GM21825 (cell line): Measurements from ENCODE around the gene MRTFB.
"Not testable (repeated sequence)": the region's sequence is repeated elsewhere in the genome, so short reads cannot be mapped to it uniquely, and the experiment has no call there.

Experiments
- ATAC-seq: cut with Tn5 transposase; IDR thresholded peaks from one replicate; pipeline ENCODE4 v1.9.1; 2021; ENCODE audit warnings: mild to moderate bottlenecking, moderate library complexity; ENCODE audit not compliant: unreplicated experiment

Gene MRTFB

DNA sequence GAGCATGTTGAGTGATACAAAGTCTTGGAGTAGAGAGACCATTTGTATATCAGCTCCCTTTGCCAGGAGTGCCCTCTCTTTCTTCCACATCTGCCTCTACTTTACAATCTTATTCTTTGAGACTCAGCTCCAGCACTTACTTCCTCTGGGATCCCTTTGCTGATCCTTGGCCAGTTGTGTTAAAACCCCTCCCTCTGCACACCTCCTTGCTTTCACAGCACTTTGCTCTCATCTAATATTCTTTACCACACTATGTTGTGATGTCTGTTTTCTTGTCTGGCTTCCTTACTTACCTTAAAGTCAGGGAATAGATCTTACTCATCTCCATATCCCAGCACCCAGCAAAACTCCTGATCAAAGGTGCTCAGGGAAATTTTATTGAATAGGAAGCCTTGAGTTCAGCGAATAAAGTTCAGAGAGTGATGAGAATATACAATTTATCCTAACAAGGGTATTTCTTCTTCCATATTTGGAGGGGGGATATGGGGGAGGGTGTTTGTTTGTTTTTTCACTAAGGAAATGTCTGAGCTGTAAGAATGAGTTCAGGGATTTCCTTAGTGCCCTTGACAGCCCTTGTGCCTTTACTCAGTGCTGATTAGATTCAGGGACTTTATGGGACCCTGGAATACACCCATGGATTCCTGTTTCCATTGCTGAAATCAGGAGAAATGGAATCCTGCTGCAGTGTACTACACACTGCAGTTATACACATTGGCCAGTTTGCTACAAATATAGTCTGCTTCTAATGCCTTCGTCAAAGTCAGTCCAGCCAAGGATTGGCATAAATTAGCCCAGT is 32.0 kb downstream of the MRTFB start:
- no peak for ATAC-seq

DNA sequence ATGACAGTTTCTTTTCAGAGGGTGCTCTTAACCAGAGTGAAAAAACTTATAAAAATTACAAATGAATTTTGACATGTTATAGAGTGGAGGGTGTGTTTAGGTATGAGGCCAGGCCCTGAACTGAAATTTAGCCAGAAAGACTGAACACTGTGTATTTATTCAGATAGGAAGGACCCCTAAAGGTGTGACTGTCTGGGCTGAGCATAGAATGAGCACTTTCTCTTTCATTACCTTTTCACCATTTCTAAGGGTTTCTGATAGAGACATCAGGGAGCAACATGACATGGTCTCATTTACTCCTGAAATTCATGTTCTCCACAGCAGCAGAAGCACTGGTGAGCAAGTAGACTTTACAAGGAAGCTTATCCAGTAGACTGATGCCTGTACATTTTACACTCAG is 32.9 kb downstream of the MRTFB start:
- ATAC-seq = no peak

DNA sequence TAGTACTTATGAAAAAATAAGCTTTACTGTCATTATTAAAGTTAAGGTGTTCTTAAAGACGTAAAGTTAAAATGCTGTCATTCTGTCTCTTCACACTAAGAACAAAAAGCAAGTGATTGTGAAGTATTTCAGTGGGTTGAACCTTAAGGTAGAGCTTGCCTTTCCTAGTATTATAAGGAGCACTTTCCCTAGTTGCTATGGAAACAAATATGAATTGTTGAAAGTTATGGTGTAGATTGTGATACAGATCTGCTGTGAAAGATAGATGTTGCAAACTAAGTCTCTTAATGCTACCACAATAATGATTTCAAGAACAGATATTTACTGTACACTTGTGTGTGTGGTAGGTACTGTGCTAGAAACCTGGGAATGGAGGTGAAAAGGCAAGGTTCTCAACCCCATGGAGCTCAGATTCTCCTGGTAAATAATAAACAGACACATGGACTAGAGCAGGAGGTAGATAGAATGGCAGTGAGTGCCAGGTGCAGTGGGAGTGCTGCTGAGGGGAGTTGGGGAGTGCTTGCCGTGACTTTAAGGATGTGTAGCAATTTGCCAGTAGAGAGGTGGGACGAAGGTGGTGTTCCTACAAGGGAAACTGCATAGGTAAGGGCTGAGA is 34.7 kb downstream of the MRTFB start:
- ATAC-seq = no peak

DNA sequence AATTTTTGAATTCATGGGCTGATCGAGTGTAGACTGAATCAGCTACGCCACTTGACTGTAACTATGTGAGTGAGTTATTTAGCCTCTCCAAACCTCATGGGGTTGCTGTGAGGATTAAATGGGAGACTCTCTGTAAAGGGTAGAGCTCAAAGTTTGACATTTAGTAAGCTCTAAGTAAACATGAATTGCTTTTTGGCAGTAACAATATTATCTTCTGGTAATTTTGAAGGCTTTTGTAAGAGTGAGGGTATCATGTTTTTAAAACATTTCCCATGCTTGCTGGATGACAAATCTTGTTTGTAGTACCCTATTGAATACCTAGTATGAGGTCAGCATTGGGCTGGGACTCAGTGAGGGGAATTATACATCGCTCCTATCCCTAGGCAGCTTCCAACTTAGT is 35.3 kb downstream of the MRTFB start:
- ATAC-seq = no peak

DNA sequence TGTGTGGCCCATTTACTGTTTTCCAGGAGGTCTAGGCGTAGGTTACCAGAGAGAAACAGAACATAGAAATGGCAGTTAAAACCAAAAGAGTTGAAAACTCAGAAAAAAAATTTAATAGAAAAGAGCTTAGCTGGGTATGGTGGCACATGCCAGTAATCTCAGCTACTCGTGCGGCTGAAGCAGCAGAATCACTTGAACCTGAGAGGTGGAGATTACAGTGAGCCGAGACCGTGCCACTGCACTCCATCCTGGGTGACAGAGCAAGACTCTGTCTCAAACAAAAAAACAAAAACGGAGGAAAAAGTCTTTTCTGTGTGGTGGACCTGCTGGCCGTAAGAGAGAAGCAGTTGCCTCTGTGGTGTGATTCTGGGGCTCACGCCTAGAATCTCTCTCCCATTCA is 35.8 kb downstream of the MRTFB start:
- no peak for ATAC-seq

DNA sequence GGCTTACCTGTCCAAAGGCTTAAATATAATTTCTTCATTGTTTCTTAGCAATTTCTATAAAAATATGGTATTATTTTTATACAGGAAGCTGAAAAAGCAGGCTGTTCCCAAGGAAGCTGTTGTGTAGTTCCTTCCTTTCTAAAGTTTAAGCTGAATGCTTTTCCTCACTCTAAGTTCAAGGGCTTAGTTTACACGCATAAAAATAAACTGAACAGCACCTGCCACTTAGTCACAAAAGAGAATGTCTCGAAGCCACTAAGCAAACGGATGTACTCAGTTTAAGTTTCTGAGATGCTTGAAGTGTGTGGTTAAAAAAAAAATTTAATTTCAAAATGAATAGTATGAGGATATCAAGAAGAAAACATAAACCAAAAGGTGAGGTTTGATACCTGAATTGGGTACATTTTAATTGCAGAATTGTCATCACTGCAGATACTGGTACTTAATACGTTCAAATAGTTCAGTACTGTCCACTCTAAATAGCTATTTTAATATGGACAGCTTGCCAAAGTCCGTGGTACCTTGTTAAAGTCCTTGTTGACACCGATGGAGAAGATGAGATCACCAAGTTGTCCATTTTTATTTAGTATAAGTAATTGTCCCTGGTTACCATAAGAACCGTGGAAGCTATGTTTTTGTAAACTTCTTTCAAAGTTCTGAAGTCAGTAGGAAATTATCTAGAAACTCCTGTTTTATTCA is 38.1 kb downstream of the MRTFB start:
- ATAC-seq = no peak

DNA sequence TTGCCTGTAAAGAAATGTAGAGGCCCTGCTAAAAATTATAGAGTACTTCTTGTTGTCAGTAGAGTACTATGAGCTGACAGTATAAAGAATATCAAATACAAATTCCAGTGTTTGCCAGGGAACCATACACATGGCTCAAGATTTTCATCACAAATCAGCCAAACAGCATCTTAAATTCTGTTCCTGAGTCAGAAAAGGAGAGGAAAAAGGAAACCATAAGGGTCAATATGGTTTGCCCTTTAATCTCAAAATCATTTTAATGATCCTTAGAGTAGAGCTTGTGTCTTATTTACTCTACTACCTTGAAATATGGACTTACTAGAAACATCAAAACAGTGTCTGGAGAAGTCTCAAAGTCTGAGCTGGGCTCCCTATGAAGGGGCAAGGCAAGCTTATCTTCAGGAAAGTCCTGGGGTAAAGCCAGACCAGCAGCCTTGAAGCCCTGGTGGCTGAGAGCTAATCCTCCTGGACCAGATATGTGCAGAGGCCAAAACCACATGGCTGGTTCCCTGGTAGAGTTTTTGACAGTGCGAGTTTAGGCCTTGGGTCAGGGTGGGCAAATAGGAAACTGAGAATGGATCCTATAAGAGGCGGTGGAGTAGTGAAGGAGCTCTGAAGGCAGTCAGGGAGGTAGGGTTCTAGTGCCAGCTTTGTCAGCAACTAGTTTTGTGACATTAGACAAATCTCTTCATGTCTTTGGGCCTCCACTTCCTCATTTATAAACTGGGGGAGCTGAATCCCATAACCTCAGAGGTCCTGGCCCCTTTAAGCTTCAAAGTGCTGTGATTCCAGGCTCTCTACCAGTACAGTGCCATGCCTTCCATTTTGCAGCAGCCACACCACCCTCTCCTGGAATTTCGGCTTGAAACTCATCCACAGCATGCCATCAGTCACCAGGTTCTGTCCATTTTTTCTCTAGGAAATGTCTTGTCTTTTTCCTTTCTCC is 38.9 kb downstream of the MRTFB start:
- ATAC-seq = no peak

DNA sequence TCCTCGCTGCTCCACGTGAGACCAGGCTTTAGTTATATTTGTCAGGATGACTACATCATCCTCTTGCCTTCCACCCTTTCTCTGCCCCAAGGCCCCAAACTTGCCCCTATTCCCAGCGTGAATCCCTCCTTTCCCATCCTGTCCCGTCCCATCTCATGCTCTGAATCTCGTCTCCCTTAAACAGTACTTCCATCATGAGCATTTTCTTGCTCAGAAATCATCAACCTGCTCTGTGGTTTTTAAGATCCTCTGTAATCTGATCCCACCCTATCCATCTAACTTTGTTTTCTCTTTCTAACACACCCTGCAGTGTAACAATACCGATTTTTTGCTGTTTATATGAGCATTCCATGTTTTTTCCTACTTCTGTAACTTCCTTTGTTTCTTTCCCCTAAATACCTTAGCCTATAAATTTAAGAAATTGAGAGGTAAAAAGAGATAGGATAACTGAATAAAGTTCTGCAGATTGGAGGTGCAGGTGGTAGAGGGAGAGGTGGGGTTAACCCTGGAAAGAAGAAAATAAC is 39.7 kb downstream of the MRTFB start:
- no peak for ATAC-seq

DNA sequence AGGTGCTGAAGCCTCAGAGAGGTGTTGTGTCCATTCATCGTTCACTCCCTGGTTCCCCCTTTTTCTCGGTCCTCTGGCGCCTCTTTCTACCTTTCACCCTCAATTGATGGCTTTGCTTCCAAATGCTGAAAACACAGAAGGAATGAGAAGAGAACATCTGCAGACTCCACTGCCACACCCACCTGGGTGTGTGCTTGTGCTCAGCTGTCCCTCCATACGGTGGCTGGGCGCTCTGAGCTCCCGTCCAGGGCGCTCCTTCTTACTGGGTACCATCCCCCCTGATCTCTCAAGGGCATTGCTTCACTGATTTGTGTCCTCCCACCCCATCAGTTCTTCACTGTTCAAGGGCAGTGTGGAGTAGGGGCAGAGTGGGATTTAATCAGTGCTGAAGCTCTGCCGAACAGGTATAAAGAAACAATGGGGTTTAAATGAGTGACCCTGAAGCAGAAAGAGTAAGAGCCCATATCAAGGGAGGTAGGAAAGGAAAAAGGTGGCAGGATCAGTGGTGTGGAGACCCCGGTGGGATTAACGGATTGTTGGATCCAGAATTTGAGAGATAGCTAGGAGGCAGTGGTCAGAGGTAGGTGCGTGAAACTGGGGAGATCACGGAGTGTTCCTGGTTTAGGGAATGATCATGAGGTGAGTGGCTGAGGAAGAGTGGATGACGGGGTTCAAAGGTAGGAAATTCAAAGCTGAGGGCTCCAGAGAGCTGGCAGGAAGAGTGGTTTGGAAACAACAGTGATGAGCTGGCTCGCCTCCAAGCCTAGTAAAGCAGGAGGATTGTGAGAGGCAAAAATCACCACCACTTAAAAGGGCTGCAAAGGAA is 40.8 kb downstream of the MRTFB start:
- no peak for ATAC-seq

DNA sequence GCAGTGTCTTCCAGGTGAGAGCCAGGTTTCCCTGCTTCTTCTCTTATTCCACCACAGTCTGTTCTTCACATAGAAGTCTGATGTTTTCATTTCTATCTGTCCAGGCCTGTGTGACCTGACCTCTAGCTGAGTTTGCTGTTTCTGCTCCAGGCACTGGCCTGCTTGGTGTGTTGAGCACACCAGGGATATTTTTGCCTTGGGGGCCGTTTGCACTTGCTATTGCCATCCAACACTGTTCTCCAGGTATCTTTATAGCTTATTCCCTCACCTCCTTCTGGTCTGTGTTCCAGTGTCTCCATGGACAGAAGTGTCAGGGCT is 41.4 kb downstream of the MRTFB start:
- no peak for ATAC-seq

DNA sequence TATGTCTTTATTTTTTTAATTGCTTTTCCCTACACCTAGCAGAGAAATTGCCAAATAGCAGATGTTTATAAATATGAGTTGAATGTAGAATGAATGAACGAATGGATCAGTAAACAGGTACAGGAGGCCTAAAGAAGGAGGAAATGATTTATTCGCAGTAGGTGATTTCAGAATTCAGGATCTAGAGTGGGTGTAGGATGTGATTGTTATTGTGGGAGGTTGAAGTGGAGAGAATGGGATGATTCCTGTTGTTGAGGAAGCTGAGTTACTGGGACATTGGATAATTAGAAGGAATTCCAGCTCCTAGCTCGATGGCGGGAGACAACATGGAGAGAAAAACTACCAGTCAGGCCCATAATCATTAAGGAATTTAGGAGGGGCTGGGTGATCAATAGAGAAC is 42.2 kb downstream of the MRTFB start:
- ATAC-seq = no peak

DNA sequence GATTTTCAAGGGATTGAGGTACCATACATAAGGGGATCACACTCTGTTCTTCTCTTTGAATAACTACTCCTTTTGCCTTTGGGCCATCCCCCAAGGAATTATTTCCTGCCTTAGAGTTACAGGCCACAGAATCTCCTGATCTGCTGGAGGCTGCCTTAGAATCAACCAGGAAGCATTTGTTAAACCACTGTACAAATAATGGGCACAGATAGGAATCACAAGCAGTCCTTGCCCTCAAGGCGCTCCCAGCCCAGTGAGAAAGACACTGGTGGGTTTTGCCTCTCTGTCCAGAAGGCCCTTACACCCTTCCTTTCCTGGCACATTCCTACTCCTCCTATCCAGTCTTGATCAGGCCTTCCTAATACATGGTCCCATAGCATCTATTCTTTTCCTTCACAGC is 45.9 kb downstream of the MRTFB start:
- no peak for ATAC-seq

DNA sequence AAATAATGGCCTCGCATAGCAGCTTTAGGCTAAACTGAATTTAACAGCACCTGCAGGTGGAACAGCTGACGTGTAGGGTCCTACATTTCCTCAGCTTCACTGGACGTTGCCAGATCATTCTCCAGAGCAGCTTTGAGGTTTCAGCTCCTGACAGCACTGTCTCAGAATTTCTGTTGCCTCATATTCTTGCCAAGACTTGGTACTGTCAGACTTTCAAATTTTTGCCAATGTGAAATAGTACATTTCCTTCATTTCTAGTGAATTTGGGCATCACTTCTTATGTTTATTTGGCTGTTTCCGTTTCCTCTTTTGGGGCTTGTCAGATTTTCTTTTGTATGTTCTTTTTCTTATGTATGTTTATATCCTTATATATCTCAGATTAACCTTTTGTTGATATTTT is 48.7 kb downstream of the MRTFB start:
- ATAC-seq = no peak

DNA sequence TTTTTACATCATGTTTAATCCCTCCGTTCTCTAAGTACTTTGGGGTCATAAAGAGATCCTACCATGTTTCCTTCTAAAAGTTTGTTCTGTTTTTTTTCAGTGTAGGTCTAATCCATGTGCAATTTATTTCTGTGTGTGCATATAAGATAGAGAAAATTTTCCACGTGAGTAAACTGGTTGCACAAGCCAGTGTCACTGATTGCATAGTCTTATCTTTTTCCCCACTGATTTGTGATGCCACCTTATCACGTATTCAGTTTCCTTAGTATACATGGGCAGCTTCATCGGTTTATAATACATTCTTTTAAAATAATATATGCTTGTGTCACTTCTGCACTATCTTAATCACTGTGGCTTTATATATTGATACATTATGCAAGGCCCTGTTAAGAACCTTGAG is 49.2 kb downstream of the MRTFB start:
- no peak for ATAC-seq

DNA sequence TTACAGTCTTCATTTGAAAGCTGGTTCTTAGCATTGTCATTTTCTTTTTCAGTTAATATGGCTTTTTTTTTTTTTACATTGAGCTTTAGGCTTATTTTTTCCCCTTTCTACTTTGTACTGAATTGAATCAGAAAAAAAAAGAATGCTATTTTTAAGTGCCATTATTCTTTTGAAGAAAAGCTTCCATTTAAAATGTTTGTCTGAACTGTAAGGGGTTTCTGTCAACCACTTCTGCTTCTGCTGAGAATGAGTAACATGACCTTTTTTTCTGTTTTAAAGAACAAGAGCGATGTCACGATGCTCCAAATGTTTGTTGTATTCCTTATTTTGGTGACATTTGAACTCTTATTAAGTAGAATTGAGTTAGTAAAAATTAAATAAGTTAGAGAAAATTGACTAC is 50.0 kb downstream of the MRTFB start:
- no peak for ATAC-seq

DNA sequence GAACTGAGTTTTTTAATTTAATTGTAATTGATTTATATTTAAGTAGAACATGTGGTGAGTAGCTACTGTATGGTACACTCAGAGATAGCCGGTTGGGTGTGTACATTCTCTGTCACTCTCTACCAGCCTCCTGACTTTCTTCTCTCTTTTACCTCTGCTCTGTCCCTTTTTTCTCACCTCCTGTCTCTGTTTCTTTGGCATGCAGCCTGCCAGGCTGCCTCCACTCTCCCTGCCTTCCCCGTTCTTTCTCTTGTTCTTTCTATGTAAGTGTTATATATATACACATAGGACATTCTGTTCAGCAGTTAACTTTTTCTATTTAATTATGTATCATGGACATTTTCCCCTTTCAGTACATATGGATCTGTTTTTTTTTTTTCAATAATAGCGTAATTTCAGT is 50.8 kb downstream of the MRTFB start:
- ATAC-seq = no peak

DNA sequence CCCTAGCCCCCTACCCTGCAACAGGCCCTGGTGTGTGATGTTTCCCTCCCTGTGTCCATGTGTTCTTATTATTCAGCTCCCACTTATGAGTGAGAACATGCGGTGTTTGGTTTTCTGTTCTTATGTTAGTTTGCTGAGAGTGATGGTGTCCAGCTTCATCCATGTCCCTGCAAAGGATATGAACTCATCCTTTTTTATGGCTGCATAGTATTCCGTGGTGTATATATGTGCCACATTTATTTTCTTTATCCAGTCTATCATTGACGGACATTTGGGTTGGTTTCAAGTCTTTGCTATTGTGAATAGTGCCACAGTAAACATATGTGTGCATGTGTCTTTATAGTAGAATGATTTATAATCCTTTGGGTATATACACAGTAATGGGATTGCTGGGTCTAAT is 51.3 kb downstream of the MRTFB start:
- ATAC-seq = not testable (repeated sequence)

DNA sequence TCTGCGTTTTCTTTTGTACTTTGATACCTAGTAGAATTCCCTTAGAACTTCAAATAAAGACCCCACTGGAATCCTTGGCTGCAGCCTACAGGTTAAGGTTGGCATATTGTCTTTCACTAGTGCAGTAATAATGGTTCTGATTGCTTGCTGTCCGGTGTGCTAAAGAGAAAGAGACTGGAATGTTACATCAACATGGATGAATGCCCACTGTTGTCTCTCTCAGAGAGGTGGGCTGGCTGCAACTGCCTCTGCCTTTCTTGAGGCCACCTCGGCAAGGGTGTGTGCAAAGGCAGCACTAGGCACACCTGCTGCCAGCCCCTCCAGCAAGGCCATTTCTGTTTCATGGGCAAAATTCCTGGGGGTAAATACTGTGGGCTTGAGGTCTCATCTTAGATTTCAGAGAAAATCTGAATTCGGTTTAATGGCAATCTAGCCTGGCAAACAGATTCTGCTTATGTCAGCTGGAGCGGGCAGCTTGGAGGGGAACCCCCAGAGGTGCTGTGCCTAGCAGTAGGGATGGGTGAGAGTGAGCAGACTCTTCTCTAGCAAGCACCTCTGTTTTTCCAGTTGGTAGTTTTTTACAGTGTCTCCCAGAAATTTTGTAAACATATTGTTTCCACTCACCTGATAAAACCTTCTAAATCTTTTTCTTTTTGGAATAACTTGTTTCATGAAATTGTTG is 54.0 kb downstream of the MRTFB start:
- ATAC-seq = no peak

DNA sequence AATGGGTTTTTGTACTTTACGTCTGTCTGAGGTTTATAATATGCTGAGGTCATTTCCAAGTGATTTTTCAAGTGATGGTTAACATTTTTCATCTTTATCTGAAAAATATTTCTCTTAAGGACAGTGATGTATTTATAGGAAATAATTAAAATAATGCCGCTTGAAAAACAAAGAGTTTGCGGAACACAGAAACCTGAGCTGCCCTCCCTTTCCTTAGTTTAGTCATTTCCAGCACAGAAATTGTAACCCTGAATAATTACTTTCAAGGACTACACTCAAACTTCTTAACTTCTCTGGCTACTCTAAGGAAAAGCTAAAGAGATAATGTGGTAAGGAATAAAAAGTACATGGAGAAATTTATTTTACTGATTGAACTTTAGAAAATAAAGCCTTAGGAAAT is 54.6 kb downstream of the MRTFB start:
- no peak for ATAC-seq

DNA sequence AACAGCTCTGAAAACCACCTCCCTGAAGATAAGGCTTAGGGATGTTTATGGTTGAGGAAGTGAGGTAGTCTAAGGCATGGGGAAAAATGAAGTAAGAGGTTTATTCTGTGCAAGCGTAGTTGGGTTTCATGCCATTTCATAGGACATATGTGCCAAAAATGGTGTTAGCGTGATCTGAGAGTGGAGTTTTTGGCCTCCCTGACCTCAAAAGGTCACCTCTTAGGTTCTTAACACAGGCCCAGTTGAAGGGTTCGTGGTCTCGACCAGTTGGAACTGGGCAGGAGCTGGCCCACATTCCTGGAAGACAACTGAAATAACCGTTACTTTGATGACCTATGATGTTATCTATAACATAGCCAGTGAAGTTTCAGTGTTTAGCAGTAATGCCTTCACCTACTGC is 57.0 kb downstream of the MRTFB start:
- no peak for ATAC-seq
